Stimulated activated CD8-positive, alpha-beta memory T cell treated with anti-CD3 and anti-CD28 coated beads, Interleukin-12 subunit alpha, Interleukin-12 subunit beta, amount 100 ng/mL, for 24 hours (primary cell): ENCODE results near the gene DMXL2.
"Not testable (repeated sequence)": the region's sequence is repeated elsewhere in the genome, so short reads cannot be mapped to it uniquely, and the experiment has no call there.

Source experiments
- DNase-seq: peaks from one replicate; pipeline ENCODE4 v3.0.0-alpha.2; 2020; ENCODE audit errors: extremely low read depth

Gene DMXL2

GRCh38 chr15:51624022-51624421 is 1.5 kb upstream of the DMXL2 start:
- DNase-seq = no peak

DNA sequence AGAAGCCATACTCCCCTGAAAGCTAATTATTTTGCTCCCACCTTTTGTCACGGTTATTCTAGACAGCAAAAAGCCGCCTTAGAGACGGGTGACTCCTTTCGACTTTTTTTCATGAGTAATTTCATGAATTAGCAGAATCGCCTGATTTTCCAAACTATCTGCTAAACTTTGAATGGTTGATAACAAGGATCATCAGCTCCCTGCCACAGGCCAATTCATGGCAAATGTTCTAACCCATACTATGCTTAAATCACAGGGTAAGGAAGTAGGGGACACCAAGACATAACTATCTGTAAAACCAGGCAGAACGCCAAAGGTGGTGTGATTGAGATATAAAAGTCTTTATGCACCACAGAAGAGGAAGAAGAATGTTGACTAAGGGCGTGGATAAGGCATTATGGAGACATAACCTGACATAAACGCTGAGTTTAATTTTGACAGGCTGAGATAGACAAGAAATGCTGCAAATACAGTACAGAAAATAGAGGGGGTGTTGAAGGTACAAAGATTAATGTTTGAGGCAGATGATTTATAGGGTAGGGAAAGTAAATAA is 891 bp upstream of the DMXL2 start:
- DNase-seq = no peak

DNA sequence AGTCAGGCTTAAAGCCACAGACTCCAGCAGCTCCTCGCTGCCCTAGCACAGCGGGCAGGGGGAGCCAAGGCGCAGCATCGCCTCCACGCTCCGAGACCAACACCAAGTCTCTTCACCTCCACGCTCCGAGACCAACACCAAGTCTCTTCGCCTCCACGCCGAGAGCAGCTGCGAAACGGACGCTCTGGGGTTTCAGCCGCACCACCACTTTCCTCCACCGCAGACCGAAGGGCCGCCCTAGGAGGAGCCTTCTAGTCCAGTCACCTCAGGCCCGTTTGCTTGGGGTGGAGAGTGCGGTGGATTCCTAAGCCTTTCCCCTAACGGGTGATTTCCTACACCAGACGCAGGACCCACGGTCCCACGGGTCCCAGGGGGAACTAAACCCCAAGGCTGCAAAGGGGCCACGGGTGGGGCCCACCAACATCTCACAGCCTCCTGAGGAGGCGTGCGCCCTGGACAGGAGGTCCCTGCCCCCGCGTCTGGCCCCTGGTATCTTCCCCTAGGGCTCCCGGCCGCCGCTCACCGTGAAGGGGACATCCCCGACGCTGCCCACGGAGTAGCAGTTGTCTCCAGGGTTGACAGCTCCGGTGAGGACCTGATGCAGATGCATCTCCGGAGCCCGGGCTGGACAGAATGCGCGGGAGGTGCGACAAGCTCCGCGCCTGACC is 501 bp downstream of the DMXL2 start:
- DNase-seq = no peak

DNA sequence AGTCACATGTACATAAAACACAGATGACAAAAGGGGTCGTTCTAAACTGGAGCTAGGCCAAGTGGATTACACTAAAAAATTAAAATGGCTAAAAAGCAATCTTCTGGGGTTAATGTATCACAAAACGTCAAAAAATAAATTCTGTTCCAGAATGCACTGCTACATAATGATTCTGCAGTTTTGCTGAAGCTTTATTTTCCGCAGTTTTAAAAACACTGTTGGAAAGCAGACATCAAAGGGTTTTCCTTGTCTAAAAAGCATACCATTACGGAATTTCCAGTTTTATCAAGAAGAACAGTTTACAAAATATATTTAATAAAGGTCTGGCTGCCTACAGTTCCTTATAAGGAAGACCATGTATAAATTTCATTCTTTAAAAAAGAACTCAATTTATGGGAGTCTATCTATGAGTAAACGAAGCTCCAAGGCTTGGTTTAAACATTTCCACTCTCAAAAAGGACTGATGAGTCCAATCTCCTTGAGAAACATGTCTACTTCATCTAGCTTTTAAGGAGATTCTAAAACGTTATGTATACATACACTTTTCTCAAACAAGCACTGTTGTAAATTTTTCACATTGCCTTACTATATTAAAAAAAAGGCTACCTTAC is 1.3 kb downstream of the DMXL2 start:
- no peak for DNase-seq

- no peak for DNase-seq
Measured at GRCh38 chr15:51620641-51621040, 1.9 kb downstream of the DMXL2 start.

GRCh38 chr15:51620122-51620521 is 2.4 kb downstream of the DMXL2 start:
- no peak for DNase-seq

GRCh38 chr15:51619331-51620035 is 3.1 kb downstream of the DMXL2 start:
- no peak for DNase-seq

DNA sequence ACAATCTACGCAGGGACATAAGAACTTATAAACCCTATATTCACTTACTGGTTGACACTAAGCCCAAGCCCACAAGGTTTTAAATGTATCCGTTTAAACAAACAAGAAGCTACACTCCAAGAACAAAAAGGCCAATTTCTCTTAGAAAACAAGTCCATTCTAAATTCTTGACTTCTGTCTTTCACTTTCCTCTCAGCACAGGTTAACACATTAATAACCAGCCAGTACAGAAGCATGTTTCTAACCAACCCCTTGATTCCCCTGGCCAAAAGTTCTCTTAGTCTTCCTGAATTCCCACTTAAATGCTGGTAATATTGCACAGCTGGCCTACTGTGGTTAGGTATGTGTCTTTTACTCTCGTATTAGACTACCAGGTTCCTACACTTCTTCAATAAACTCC is 4.7 kb downstream of the DMXL2 start:
- DNase-seq = no peak

DNA sequence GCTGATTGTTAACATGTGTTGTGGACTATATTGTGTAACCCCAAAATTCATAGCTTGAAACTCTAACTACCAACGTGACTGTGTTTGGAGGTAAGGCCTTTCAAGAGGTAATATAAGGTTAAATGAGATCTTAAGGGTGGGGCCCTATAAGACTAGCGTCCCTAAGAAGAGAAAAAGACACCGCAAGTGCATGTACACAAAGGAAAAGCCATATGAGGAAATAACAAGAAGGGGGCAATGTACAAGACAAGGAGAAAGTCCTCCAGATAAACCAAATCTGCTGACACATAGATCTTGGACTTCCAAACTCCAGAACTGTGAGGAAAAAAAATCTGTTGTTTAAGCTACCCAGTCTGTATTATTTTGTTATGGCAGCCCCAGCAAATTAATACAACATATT is 8.6 kb downstream of the DMXL2 start:
- DNase-seq = no peak

DNA sequence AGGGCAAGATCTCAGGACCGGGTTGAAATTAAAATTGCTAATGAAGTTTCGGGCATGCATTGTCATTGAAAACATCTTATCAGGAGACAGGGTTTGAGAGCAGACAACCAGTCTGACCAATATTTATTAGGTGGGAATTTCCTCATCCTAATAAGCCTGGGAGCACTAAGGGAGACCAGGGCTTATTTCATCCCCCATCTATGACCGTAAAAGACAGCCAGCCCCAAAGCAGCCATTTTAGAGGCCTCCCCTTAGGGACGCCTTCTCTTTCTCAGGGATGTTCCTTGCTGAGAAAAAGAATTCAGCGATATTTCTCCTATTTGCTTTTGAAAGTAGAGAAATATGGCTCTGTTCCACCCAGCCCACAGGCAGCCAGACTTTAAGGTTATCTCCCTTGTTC is 9.9 kb downstream of the DMXL2 start:
- DNase-seq = not testable (repeated sequence)

DNA sequence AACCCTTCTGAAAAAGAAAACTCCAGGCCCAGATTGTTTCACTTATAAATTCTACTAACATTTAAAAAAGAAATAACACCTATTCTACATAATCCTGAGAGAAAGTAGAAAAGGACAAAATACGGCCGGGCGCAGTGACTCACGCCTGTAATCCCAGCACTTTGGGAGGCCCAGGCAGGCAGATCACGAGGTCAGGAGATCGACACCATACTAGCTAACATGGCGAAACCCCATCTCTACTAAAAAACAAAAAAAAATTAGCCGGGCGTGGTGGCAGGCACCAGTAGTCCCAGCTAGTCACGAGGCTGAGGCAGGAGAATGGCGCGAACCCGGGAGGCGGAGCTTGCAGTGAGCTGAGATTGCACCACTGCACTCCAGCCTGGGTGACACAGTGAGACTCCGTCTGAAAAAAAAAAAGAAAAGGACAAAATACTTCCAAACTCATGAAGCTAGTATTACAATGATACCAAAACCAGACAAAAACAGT is 19.1 kb downstream of the DMXL2 start:
- not testable (repeated sequence) for DNase-seq

- DNase-seq = no peak
Measured at GRCh38 chr15:51603002-51603401, 19.6 kb downstream of the DMXL2 start.

DNA sequence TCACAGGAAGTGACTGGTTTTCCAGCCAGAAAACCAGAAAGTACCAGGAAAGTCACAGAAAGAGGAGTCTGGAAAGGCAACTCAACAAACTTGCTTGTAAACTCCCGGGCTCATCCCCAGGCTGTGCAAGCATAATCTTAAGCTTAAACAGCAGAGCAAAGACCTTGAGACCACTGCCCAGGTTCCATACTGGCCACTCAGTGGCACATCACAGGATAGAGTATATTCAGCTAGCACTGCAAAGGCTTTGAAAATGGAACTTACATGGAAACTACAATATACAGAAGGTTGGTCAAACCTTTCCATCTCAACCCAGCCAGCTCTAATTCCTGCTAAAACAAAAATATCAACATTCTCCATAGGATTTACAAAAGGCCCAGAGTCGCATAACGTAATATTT is 20.1 kb downstream of the DMXL2 start:
- no peak for DNase-seq

DNA sequence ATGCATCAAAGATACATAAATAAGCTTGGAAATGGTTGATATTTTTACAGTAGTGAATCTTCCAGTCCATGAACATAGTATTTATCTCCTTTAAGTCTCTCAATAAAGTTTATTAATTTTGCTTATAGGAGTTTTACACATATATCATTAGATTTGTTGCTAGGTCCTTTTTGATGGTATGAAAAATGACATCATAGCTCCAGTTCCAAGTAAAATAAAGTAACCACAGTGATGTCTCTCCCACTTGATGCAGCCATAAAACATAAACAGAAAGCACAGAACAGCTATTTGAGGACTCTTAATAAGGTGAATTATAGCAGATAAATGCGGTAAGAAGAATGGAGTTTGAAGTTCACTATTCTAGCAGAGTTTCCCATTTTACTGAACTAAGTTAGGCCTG is 20.8 kb downstream of the DMXL2 start:
- DNase-seq = no peak

DNA sequence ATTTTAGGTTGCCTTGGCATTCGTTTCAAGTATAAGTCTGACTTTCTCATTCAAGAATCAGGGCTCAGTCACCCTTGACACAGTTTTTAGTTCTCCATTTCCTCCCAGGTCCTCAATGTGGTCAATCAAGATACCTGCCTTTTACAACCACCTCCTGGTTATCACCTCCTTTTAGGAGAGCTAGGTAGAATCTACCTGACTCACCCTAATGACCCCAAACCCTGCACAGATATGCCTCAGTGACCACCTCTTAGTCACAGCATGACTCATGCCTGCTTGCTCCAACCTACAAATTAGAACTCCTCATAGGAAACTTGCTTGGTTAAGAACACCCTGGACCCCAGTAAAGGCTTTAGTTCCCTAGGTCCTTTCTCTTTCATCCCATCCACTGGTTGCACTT is 22.5 kb downstream of the DMXL2 start:
- no peak for DNase-seq

DNA sequence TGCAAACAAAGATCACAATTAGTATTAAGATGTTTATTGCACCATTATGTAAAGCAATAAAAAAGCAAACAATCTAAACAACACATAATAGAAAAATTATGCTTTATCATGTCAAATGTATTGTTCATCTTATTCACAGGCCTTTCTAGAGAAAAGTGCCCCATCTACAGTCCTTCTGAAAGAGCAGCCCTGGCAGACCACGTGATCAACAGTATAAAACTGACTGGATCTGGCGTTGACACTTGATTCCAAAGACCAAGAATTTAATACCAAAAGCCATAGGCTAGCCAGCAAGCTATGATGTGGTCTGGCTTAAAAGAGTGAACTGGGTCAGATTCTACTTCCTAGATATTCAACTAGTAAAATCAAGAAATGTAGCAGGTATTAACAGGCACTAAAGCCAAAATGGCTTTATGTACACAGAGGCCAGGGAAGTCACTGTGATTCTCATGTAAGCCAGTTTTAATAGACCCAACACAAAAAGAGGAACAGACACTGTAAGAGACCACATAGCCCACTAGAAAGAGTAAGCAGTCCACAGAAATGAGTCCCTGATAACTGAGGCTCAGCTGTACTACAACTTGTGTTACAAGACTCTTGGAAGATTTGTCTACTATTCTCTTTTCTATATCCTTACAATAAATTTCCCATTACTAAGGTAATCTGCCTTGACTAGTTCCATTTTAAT is 32.5 kb downstream of the DMXL2 start:
- no peak for DNase-seq

- no peak for DNase-seq
Measured at GRCh38 chr15:51588966-51589365, 33.6 kb downstream of the DMXL2 start.

GRCh38 chr15:51585986-51586385 is 36.6 kb downstream of the DMXL2 start:
- DNase-seq = no peak

GRCh38 chr15:51580982-51581381 is 41.6 kb downstream of the DMXL2 start:
- no peak for DNase-seq

GRCh38 chr15:51580385-51580784 is 42.2 kb downstream of the DMXL2 start:
- no peak for DNase-seq

- DNase-seq = no peak
Measured at GRCh38 chr15:51579012-51579411, 43.6 kb downstream of the DMXL2 start.

DNA sequence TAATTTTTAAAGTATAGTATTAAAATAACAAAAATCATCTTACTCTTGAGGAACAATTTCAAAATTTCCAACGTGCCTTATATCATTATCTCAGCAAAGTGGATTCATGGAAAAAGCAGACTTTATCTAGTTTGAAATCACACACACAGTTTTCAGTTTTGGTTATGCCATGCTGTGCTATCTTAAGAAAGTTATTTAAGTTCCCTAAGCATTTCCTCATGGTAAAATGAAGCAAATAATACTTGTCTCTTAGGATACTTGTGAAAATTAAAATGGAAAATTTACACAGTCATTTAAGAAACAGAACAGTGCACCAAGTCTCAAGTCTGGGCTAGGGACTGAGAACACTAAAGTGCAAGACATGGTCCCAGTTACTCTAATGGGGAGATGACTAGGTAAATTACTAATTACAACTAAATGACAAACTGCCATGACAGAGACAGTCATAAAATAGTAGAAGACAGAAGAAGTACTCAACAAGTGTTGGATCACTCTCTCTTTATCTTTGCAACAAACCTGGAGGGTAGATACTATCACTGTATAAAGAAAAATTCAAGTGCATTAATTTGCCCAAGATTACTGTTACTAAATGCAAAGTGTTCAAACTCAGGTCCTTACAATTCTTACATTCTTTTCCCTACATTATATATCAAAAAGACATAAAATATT is 44.8 kb downstream of the DMXL2 start:
- no peak for DNase-seq
